HCEC 1CT (cell line): ENCODE measurements around the gene PER2.
"Not testable (repeated sequence)": the region's sequence is repeated elsewhere in the genome, so short reads cannot be mapped to it uniquely, and the experiment has no call there.

Experiments used
- DNase-seq: peaks from one replicate; pipeline ENCODE4 v3.0.0-alpha.2; 2017

PER2 gene

GRCh38 chr2:238285653-238286082, 2.7 kb downstream of the PER2 start:
- peak; percentile 93 for DNase-seq

- no peak for DNase-seq
Observed at GRCh38 chr2:238284802-238285515, 3.5 kb downstream of the PER2 start.

DNA sequence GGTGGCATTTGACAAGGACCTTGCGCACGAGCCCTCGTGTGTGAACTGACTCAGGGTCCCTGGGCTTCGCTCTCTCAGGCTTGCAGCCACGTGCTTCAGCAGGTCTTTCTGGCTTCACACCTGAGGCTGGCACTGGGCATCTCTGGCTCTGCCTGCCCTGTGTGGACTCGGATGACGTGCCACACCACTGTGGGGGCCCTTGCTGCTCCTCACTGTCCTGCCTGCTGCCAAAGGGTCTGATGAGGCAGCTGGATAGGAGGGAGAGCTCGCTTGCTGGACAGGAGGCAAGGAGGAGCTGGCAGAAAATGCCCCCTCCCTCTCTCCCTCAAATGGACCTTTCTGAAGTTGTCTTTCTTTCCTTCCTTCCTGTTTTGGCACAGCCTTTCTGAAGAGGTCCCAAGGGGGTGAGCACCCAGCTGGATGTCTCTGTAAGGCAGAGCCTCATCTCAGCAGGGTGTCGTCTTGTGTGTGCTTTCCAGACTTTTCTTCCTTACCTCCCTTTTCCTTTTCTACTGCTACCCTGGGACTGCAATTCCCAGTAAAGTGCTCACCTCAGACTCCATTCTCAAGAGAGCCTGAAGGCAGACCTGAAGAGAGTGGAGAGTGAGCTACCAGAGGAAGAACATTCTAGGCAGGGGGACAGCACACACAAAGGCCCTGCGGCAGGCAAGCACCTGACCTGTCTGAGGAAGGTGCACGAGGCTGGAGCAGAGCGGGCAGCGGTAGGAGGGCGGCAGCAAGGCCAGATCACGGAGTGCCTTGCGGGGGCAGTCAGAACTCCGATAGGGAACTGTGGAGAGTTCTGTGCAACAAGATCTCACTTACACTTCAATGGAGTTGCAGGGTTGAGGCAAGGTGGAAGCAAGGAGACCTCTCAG, 5.3 kb downstream of the PER2 start:
- DNase-seq, result no peak

DNA sequence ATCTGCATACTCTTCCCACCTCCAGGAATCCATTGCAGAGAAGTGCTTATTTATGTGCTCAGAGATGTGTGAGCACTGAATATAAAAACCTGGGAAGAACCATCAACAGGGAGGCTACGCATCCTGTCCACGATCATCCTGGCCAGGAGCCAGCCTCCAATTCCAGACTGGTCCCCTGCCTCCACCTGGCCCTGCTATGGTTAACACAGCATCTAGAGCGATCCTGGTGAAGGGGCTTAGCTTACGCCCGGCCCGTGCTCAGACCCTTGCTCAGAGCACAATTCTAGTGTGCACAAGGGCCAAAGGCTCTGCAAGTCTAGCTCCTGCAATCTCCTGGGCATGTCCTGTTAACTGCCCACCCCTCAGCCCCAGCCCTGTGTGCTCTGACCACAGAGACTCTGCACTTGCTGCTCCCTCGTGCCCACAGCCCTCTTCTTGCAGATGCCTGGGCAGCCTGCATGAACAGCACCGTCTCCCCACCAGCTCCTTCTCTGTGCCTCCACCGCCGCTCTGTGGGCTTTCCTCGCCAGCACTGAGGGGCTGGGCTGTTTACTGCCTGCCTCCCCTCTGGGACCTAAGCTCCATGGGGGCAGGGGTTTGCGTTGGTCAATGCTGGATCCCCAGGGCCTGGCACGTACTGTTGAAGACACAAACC, 6.5 kb downstream of the PER2 start:
- no peak for DNase-seq

DNA sequence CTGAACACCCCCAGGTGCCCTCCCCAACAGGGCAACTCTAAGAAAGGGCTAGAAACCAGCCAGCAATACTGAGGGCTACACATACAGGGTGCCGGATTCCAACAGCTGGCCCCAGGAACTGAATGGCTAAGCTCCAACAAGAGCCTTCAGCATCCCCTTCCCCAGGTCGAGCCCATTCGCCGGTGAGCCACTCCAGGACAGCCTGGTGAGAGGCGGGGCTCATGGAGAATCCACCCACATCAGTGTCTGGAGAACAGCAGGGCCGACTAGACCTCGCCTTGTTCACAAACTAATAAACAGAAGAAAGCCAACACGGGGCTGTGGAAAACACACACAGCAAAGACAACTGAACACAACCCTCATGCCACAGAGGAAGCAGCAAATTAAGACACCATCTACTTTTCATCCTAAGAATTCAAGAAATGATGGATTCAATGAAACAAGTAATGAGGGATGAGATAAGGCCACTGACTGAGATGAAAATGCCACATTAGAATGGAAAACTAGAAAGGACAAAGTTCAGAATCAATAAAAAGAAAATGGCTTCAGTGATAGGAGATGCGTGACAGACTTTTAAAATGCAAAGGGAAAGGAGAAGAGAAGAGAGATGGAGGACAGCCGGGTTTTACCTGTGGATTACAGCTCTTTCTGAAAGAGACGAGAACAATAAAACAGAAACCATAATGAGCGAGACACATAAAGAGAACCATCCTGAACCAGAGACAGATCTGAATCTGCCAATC, 8.2 kb downstream of the PER2 start:
- DNase-seq, result no peak

- no peak for DNase-seq
Observed at GRCh38 chr2:238279324-238279682, 9.1 kb downstream of the PER2 start.

DNA sequence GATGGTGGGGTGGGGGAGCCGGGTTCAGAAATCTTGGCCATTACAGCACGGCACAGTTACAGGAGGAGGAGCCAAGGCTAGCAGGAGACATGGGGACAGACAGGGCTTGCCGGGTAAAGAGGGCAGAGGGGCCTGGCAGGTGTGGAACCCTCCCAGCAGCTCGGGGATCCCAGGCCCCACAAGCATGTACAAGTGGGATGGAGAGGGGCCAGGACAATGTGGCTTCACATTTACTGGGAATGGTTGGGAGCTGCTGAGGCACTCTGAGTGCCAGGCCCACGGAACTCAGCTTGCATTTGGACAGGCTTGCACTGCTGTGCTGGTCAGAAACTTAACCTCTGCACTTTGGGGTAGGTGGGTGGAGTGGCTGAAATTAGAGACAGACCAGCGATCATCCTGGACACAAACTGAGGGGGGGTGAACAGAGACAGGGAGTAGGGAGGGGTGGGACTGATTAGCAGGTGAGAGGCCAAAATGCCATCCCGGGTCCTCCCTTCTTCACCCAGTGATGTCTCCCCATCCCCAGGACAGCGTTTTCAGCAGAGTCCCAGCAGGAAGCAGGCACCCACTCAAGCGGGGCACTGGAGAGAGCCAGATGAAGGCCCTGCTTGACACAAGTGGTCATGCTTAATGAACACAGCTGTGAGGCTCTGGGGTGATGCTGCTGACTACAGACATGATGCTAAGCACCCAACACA, 9.6 kb downstream of the PER2 start:
- DNase-seq, result no peak

- DNase-seq, result no peak
Observed at GRCh38 chr2:238277695-238278094, 10.7 kb downstream of the PER2 start.

GRCh38 chr2:238274152-238274865, 14.1 kb downstream of the PER2 start:
- no peak for DNase-seq

GRCh38 chr2:238273433-238273832, 15.0 kb downstream of the PER2 start:
- not testable (repeated sequence) for DNase-seq

DNA sequence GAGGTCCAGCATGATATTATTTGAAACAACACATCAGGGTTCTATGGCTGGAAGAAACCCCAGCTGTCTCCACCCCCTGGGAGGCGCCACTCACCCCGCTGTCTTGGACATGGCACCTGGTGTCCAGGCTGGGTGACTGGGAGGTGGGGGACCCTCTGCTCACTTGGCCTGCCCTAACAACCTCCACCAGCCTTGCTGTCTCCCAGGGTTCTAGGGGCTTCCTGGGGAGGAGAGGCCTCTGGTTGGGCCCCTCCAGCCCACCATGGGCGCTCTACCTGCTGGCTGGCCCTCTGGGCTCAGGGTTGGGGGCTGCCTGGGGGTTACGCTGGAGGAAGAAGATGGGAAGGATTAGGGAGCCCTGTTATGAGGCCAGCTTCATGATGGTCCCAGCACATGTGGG, 16.3 kb downstream of the PER2 start:
- DNase-seq, result no peak

GRCh38 chr2:238271686-238272085, 16.7 kb downstream of the PER2 start:
- DNase-seq, result not testable (repeated sequence)

DNA sequence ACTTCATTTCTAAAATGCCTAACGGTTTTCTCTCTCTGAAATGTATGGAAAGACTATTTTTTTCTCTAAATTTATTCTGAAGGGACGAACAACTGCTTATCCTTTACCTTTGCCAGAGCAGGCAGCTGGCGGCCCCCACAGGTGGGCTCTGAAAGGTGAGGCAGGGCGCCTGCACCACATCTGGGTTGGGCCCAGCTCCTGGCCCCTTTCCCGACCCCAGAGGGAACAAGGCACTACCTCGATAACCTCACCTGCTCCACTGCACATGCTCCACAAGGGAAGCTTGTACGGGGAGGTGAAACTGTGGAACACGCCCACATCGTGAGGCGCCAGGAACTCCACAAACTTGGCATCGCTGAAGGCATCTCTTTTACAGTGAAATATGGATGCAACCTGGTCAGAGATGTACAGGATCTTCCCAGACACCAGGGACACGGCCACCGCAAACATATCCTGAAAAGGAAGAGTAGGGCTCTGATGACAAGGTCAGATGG, 17.3 kb downstream of the PER2 start:
- no peak for DNase-seq

DNA sequence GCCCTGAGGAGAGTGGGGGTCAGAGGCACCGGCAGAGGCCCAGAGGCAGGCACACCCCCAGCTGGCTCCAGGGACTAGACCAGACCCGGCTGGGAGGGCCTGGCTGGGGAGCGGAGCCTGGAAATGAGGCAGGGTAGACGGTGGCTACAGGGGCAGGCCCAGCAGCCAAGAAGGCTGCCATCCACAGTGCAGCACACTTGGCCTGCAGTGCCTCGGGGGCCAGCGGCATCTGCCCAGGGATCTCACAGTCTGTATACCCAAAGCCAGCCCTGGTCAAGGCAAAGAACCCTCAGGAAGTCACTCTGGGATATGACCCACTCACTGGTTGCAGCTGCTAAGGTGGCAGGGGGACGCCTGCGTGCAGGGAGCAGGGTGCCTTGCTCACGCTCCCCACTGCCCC, 17.8 kb downstream of the PER2 start:
- no peak for DNase-seq

DNA sequence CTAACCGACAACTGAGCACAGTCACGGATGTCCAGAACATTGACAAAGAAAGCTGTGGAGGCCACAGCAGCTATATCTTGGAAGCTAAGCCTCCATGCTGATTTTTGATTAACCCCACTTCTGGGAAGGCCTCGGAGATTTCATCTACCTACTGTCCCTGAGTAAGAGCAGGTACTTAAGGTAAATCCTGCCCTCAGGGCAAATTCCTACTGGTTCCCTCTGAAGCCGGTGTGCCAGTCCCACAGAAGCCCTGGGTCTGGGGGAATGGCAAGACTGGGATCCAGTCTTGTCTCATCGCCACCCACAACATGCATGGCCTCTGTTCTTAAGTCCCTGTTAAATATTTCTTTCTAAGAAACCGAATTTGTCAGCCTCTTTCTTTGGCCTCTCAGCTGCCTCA, 18.7 kb downstream of the PER2 start:
- no peak for DNase-seq

GRCh38 chr2:238267884-238268680, 20.3 kb downstream of the PER2 start:
- no peak for DNase-seq

DNA sequence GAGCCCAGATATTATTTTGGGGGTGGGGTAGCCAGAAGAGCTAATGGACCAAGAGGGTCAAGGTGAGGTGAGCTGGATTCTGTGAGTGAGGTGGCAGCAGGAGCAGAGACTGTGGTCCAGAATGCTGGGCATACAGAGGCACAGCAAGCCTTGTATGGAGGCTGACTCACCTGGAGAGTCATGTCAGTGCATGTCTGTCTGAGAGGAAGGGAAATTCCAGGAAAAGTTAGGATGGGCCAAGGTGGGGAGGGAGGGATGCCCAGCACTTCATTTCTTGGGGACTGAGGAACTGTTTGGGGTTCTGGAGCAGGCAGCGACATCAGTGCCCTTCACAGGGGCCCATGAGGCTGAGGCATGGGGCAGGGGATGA, 21.1 kb downstream of the PER2 start:
- DNase-seq, result no peak

DNA sequence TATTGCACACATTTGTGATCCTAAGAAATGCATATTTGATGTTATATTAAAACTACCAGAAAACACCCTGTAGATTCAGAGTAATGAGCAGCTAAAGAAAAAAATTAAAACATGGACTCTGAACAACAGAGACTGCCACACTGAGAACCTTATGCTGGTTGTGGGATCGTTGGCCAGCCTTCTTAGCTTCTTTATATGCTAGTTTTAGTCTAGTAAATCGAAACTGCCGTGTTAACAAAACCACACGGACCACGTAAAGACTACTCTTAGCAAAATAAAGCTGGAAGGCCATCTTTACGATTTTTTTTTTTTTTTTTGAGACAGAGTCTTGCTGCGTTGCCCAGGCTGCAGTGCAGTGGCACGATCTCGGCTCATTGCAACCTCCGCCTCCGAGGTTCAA, 22.8 kb downstream of the PER2 start:
- no peak for DNase-seq

DNA sequence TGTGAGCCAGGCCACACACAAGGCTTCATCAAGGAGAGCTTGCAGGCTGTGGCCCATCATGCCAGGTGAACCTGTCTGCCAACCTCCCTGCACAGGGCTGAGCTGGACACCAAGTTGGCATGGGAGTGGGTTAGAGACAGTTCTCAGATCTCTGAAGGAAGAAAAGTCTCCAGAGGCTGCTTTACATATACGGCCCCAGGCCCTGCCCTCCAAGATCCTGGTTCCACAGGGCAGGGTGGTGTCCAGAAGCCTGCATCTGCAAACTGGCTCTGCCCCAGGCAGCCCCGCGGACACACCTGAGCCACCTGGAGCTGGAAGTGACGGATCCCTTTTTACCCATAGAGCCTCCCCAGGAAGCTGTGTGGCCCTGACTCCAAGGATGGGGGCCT, 24.3 kb downstream of the PER2 start:
- no peak for DNase-seq

- DNase-seq, result peak; percentile 85
Observed at GRCh38 chr2:238263204-238264071, 25.0 kb downstream of the PER2 start.
